NB4 (cell line): ENCODE measurements around the gene SLC29A3.

ENCODE experiments used
- MYC ChIP-seq: IDR thresholded peaks from 2 replicates; pipeline ENCODE4 v1.6.1; 2011; ENCODE audit warnings: low read depth, low read length
- POLR2A ChIP-seq: IDR thresholded peaks from 2 replicates; pipeline ENCODE4 v1.6.1; 2011; ENCODE audit warnings: mild to moderate bottlenecking; ENCODE audit not compliant: insufficient read length; ENCODE audit errors: extremely low read depth
- TF ChIP-seq, protein P1 (sequence below): IDR thresholded peaks from one replicate; pipeline ENCODE4 v1.5.1; 2012; ENCODE audit warnings: low read depth, low read length

DNA sequence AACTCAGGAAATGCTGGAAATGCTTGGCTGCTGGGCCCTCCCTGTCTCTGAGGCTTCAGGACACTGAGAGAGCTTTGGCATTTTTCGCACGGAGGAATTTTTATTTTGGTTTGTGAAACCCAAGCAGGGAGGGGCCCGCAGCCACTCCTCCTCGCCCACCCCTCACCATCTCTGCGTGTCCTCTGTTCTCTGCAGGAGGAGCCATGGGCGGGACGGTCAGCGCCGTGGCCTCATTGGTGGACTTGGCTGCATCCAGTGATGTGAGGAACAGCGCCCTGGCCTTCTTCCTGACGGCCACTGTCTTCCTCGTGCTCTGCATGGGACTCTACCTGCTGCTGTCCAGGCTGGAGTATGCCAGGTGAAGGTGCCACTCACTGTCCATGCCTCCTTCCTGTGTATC is 36.8 kb downstream of the SLC29A3 start:
- TF ChIP-seq, protein P1, sequence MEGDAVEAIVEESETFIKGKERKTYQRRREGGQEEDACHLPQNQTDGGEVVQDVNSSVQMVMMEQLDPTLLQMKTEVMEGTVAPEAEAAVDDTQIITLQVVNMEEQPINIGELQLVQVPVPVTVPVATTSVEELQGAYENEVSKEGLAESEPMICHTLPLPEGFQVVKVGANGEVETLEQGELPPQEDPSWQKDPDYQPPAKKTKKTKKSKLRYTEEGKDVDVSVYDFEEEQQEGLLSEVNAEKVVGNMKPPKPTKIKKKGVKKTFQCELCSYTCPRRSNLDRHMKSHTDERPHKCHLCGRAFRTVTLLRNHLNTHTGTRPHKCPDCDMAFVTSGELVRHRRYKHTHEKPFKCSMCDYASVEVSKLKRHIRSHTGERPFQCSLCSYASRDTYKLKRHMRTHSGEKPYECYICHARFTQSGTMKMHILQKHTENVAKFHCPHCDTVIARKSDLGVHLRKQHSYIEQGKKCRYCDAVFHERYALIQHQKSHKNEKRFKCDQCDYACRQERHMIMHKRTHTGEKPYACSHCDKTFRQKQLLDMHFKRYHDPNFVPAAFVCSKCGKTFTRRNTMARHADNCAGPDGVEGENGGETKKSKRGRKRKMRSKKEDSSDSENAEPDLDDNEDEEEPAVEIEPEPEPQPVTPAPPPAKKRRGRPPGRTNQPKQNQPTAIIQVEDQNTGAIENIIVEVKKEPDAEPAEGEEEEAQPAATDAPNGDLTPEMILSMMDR: no peak
- no peak for TF ChIP-seq MYC
- TF ChIP-seq POLR2A: no peak
